Fibroblast of peridontal ligament (primary cell): ENCODE data around the gene ABCB9.
"Not testable (repeated sequence)": the region's sequence is repeated elsewhere in the genome, so short reads cannot be mapped to it uniquely, and the experiment has no call there.

Experiments
- DNase-seq: peaks from one replicate; pipeline ENCODE4 v3.0.0-alpha.2; 2010; ENCODE audit errors: extremely low read depth

Gene ABCB9

GRCh38 chr12:122937622-122938091 lies 28.6 kb downstream of the ABCB9 start:
- DNase-seq = no peak

GRCh38 chr12:122935318-122935717 lies 30.9 kb downstream of the ABCB9 start:
- DNase-seq = no peak

- DNase-seq = no peak
Measured at GRCh38 chr12:122934722-122935121, 31.5 kb downstream of the ABCB9 start.

- DNase-seq = no peak
Measured at GRCh38 chr12:122932207-122932606, 34.1 kb downstream of the ABCB9 start.

GRCh38 chr12:122929812-122930211 lies 36.5 kb downstream of the ABCB9 start:
- DNase-seq = no peak

GRCh38 chr12:122929148-122929538 lies 37.1 kb downstream of the ABCB9 start:
- DNase-seq = no peak

- DNase-seq = no peak
Measured at GRCh38 chr12:122928404-122929147, 37.7 kb downstream of the ABCB9 start.

- no peak for DNase-seq
Measured at GRCh38 chr12:122927756-122928403, 38.4 kb downstream of the ABCB9 start.

- DNase-seq = no peak
Measured at GRCh38 chr12:122921917-122922316, 44.3 kb downstream of the ABCB9 start.

GRCh38 chr12:122920687-122921086 lies 45.6 kb downstream of the ABCB9 start:
- no peak for DNase-seq

- peak; percentile 40 for DNase-seq
Measured at GRCh38 chr12:122918827-122919226, 47.4 kb downstream of the ABCB9 start.

- DNase-seq = peak; percentile 33
Measured at GRCh38 chr12:122917507-122918121, 48.6 kb downstream of the ABCB9 start.

- no peak for DNase-seq
Measured at GRCh38 chr12:122909442-122910288, 56.6 kb downstream of the ABCB9 start.

- no peak for DNase-seq
Measured at GRCh38 chr12:122908915-122909314, 57.3 kb downstream of the ABCB9 start.

- not testable (repeated sequence) for DNase-seq
Measured at GRCh38 chr12:122905258-122905657, 61.0 kb downstream of the ABCB9 start.

GRCh38 chr12:122903693-122904034 lies 62.6 kb downstream of the ABCB9 start:
- no peak for DNase-seq

- no peak for DNase-seq
Measured at GRCh38 chr12:122902854-122903692, 63.2 kb downstream of the ABCB9 start.

- no peak for DNase-seq
Measured at GRCh38 chr12:122899887-122900286, 66.4 kb downstream of the ABCB9 start.

- no peak for DNase-seq
Measured at GRCh38 chr12:122896662-122897061, 69.6 kb downstream of the ABCB9 start.

- DNase-seq = peak; percentile 83
Measured at GRCh38 chr12:122895704-122896636, 70.3 kb downstream of the ABCB9 start, which contains the start of gene VPS37B. TSS of gene VPS37B (minus strand) at chr12:122896124. CDS start at chr12:122896062, 62 bp downstream.
